HepG2 (cell line): Measurements from ENCODE around the gene L1CAM. TPM values are rescaled to one million over a fixed set of nuclear protein-coding genes. Genes with fewer than 3 reads are reported as not detected.

Source experiments
- GATAD1 ChIP-seq: IDR thresholded peaks from 2 replicates; pipeline ENCODE4 v1.6.1; 2016; ENCODE audit warnings: missing genetic modification reagents, missing compliant biosample characterization
- HNRNPK ChIP-seq: fragments of 200-400 bp; formaldehyde crosslinking; IDR thresholded peaks from 2 replicates; pipeline ENCODE4 v1.6.1; 2018; ENCODE audit warnings: low read length, low read depth, moderate library complexity, mild to moderate bottlenecking; ENCODE audit not compliant: poor library complexity, severe bottlenecking
- HNRNPLL ChIP-seq: fragments of 200-400 bp; formaldehyde crosslinking; IDR thresholded peaks from 2 replicates; pipeline ENCODE4 v1.6.1; 2017; ENCODE audit warnings: mild to moderate bottlenecking, low read depth, low read length; ENCODE audit not compliant: poor library complexity, severe bottlenecking
- MEIS2 ChIP-seq: sonication (generic); formaldehyde crosslinking; IDR thresholded peaks from 2 replicates; pipeline ENCODE4 v1.9.0; 2021; ENCODE audit warnings: mild to moderate bottlenecking, missing genetic modification reagents
- MIER3 ChIP-seq: IDR thresholded peaks from 2 replicates; pipeline ENCODE4 v1.6.1; 2016; ENCODE audit warnings: missing compliant biosample characterization, borderline replicate concordance
- NFYB ChIP-seq: sonication (generic); formaldehyde crosslinking; IDR thresholded peaks from 2 replicates; pipeline ENCODE4 v1.4.0; 2020; ENCODE audit warnings: missing genetic modification reagents
- PHF8 ChIP-seq: sonication (generic); formaldehyde crosslinking; IDR thresholded peaks from 2 replicates; pipeline ENCODE4 v1.5.0; 2020; ENCODE audit warnings: missing genetic modification reagents
- POGZ ChIP-seq: sonication (generic); formaldehyde crosslinking; IDR thresholded peaks from 2 replicates; pipeline ENCODE4 v1.4.0; 2020; ENCODE audit warnings: mild to moderate bottlenecking, missing genetic modification reagents
- POLR2G ChIP-seq: fragments of 200-400 bp; formaldehyde crosslinking; IDR thresholded peaks from 2 replicates; pipeline ENCODE4 v1.6.1; 2018; ENCODE audit warnings: mild to moderate bottlenecking, low read depth, low read length, moderate library complexity
- SALL1 ChIP-seq: sonication (generic); formaldehyde crosslinking; IDR thresholded peaks from 2 replicates; pipeline ENCODE4 v1.8.0; 2022; ENCODE audit warnings: mild to moderate bottlenecking, missing genetic modification reagents
- SNAPC5 ChIP-seq: sonication (generic); formaldehyde crosslinking; IDR thresholded peaks from 2 replicates; pipeline ENCODE4 v1.8.1; 2023; ENCODE audit warnings: mild to moderate bottlenecking, missing genetic modification reagents, borderline replicate concordance
- SOX5 ChIP-seq: IDR thresholded peaks from 2 replicates; pipeline ENCODE4 v1.6.1; 2016; ENCODE audit warnings: borderline replicate concordance
- SPEN ChIP-seq: sonication (generic); formaldehyde crosslinking; IDR thresholded peaks from 2 replicates; pipeline ENCODE4 v1.5.1; 2020; ENCODE audit warnings: low read depth, mild to moderate bottlenecking, missing genetic modification reagents
- TAF1 ChIP-seq: sonication (generic); formaldehyde crosslinking; IDR thresholded peaks from 2 replicates; pipeline ENCODE4 v1.4.0; 2020; ENCODE audit warnings: missing genetic modification reagents
- TCF12 ChIP-seq, 2 experiments: fragments of 450-650 bp in 1 of 2; sonication (generic) in 1 of 2; formaldehyde crosslinking in 1 of 2; IDR thresholded peaks; 2 replicates each; pipeline versions ENCODE4 v1.6.1 to v1.8.0; 2017 to 2022; ENCODE audit warnings: antibody characterized with exemption in 1 of 2, mild to moderate bottlenecking in 1 of 2, missing genetic modification reagents in 1 of 2, moderate library complexity in 1 of 2
- YEATS4 ChIP-seq: sonication (generic); formaldehyde crosslinking; IDR thresholded peaks from 2 replicates; pipeline ENCODE4 v1.4.0; 2020; ENCODE audit warnings: missing genetic modification reagents, borderline replicate concordance
- ZC3H4 ChIP-seq: sonication (generic); formaldehyde crosslinking; IDR thresholded peaks from 2 replicates; pipeline ENCODE4 v1.4.0; 2020; ENCODE audit warnings: missing genetic modification reagents, borderline replicate concordance
- ZNF556 ChIP-seq: sonication (generic); formaldehyde crosslinking; IDR thresholded peaks from 2 replicates; pipeline ENCODE4 v1.4.0; 2020; ENCODE audit warnings: mild to moderate bottlenecking, missing genetic modification reagents, borderline replicate concordance
- ZNF776 ChIP-seq: sonication (generic); formaldehyde crosslinking; IDR thresholded peaks from 2 replicates; pipeline ENCODE4 v1.4.0; 2020; ENCODE audit warnings: mild to moderate bottlenecking, missing genetic modification reagents
- polyA plus RNA-seq, 8 experiments: library from polyadenylated mRNA; depleted of rRNA in 3 of 8; stranded (reverse) in 7 of 8; unstranded in 1 of 8; fragments of >200 nt; fragmentation: Illumina TruSeq in 4 of 8; extraction: Trizol in 4 of 8; gene quantifications; 2 replicates each; pipeline versions ENCODE4 v1.2.1 to v1.2.3, GENCODE V29; 2011 to 2016; ENCODE audit warnings: low read depth in 4 of 8, missing spikeins in 1 of 8, mixed read lengths in 1 of 8; ENCODE audit not compliant: insufficient read depth in 1 of 8
- total RNA-seq, 5 experiments: library from RNA; depleted of rRNA; stranded (reverse); fragments of >200 nt; fragmentation: Illumina TruSeq; extraction: Trizol; gene quantifications; 2 replicates each; pipeline ENCODE4 v1.2.3, GENCODE V29; 2016; ENCODE audit warnings: low read depth in 1 of 5
- TF ChIP-seq, protein P1 (sequence below): sonication (generic); formaldehyde crosslinking; IDR thresholded peaks from 2 replicates; pipeline ENCODE4 v1.5.1; 2020; ENCODE audit warnings: missing genetic modification reagents, mild to moderate bottlenecking, borderline replicate concordance
- TF ChIP-seq, protein P2 (sequence below), 2 experiments: sonication (generic) in 1 of 2; formaldehyde crosslinking in 1 of 2; IDR thresholded peaks; 2 replicates each; pipeline versions ENCODE4 v1.5.1 to v1.6.1; 2011 to 2020; ENCODE audit warnings: borderline replicate concordance in 1 of 2, low read depth in 1 of 2, low read length in 1 of 2, mild to moderate bottlenecking in 1 of 2, missing genetic modification reagents in 1 of 2, moderate library complexity in 1 of 2
- TF ChIP-seq, protein P3 (sequence below): sonication (generic); formaldehyde crosslinking; conservative IDR thresholded peaks from 2 replicates; pipeline ENCODE4 v1.8.0; 2022; ENCODE audit warnings: mild to moderate bottlenecking, moderate library complexity, missing genetic modification reagents

Gene L1CAM
- total and polyA plus RNA-seq, 2 of the 13 experiments (the other 11 are each of a cell fraction or from before 2014, with no cell fraction given), result 1.4 to 2.0 TPM

DNA sequence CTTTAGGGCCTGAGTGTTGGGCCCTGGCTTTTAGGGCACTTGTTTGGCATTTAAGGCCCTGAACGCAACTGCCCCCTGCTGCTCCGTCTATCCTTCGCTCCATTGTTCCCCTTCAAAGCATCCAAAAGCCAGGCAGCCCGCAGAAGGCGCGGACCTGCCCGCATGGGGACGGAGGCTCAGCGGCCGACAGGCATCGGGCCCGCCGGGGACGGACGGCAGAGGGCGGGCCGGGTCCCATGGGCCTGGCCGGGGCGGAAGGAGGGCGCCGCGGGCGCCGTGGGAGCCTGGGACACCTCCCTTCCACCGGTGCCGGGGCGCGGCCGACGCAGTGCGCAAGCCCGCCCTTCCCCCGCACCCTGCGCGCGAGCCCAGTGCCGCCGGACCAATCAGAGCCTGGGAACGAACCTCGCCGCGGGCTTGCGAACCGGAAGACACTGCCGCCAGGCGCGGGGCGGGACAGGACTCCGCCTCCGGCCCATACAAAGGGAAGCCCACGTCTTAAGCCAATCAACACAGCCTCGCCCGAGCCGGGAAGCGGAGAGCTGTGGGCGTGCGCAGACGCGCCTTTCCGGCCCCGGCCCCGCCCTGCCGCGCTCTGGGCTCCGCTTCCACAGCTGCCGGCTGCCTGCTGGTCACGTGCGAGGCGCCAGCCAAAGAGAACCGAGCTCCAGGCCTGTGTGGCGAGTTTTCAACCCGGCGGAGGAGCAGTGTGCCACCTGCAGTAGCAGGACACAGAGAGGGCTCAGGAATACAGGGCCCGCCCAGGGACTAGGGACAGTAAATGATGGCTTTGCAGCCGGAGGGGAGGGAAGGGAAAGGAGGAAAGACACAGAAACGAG is 42.2 kb upstream of the L1CAM start (continued):
- no peak; the same call in 1 of the 2 replicates for TF ChIP-seq POGZ (CRISPR knock-in tag)
- 0 out of 2 replicates have a peak, but pooled peaks have one; percentile 54 for TF ChIP-seq ZNF776 (CRISPR knock-in tag)
- TF ChIP-seq, protein P1, sequence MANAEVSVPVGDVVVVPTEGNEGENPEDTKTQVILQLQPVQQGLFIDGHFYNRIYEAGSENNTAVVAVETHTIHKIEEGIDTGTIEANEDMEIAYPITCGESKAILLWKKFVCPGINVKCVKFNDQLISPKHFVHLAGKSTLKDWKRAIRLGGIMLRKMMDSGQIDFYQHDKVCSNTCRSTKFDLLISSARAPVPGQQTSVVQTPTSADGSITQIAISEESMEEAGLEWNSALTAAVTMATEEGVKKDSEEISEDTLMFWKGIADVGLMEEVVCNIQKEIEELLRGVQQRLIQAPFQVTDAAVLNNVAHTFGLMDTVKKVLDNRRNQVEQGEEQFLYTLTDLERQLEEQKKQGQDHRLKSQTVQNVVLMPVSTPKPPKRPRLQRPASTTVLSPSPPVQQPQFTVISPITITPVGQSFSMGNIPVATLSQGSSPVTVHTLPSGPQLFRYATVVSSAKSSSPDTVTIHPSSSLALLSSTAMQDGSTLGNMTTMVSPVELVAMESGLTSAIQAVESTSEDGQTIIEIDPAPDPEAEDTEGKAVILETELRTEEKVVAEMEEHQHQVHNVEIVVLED (CRISPR knock-in tag), result peak; percentile 81
- peak; percentile 63; the same call in 1 of the 2 replicates for TF ChIP-seq PHF8 (CRISPR knock-in tag)
- TF ChIP-seq POLR2G, result peak; percentile 54
- TF ChIP-seq ZNF556 (CRISPR knock-in tag), result peak; percentile 28; the same call in 1 of the 2 replicates
- TF ChIP-seq, protein P2, sequence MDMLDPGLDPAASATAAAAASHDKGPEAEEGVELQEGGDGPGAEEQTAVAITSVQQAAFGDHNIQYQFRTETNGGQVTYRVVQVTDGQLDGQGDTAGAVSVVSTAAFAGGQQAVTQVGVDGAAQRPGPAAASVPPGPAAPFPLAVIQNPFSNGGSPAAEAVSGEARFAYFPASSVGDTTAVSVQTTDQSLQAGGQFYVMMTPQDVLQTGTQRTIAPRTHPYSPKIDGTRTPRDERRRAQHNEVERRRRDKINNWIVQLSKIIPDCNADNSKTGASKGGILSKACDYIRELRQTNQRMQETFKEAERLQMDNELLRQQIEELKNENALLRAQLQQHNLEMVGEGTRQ (IDR thresholded peaks at IDR 0.05; ENCODE audit: low read depth, low read length), result peak; percentile 75
- TF ChIP-seq, protein P2 (CRISPR knock-in tag; IDR thresholded peaks at IDR 0.05; ENCODE audit: borderline replicate concordance), result peak; percentile 89; the same call in 1 of the 2 replicates
- TF ChIP-seq YEATS4 (CRISPR knock-in tag), result peak; percentile 51; the same call in 1 of the 2 replicates
- TF ChIP-seq, protein P3, sequence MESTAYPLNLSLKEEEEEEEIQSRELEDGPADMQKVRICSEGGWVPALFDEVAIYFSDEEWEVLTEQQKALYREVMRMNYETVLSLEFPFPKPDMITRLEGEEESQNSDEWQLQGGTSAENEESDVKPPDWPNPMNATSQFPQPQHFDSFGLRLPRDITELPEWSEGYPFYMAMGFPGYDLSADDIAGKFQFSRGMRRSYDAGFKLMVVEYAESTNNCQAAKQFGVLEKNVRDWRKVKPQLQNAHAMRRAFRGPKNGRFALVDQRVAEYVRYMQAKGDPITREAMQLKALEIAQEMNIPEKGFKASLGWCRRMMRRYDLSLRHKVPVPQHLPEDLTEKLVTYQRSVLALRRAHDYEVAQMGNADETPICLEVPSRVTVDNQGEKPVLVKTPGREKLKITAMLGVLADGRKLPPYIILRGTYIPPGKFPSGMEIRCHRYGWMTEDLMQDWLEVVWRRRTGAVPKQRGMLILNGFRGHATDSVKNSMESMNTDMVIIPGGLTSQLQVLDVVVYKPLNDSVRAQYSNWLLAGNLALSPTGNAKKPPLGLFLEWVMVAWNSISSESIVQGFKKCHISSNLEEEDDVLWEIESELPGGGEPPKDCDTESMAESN (CRISPR knock-in tag), result peak; percentile 61; the same call in 1 of the 2 replicates
- TF ChIP-seq TCF12 (IDR thresholded peaks at IDR 0.05), result no peak
- peak; percentile 67; the same call in 1 of the 2 replicates for TF ChIP-seq TCF12 (CRISPR knock-in tag; IDR thresholded peaks at IDR 0.05)
- TF ChIP-seq ZC3H4 (CRISPR knock-in tag), result 0 out of 2 replicates have a peak, but pooled peaks have one; percentile 1
- peak; percentile 85 for TF ChIP-seq SPEN (CRISPR knock-in tag)
- TF ChIP-seq SOX5, result peak; percentile 34; the same call in 1 of the 2 replicates
- peak; percentile 66 for TF ChIP-seq GATAD1
- peak; percentile 63 for TF ChIP-seq HNRNPLL
- 0 out of 2 replicates have a peak, but pooled peaks have one; percentile 20 for TF ChIP-seq MIER3 (CRISPR knock-in tag)
- TF ChIP-seq HNRNPK, result peak; percentile 32
- TF ChIP-seq NFYB (CRISPR knock-in tag), result peak; percentile 78
- TF ChIP-seq MEIS2, result peak; percentile 59; the same call in 1 of the 2 replicates
- no peak for TF ChIP-seq SNAPC5
- TF ChIP-seq SALL1 (CRISPR knock-in tag), result peak; percentile 43; the same call in 1 of the 2 replicates
- 0 out of 2 replicates have a peak, but pooled peaks have one; percentile 43 for TF ChIP-seq TAF1 (CRISPR knock-in tag)
